NOMO-1 treated with dmso at 0.1 percent for 144 hours (cell line): Measurements from ENCODE around the gene EEF1A1.
A peak's percentile ranks its signal among the peaks of the same experiment; 100 is the strongest.
"Not testable (repeated sequence)": the region's sequence is repeated elsewhere in the genome, so short reads cannot be mapped to it uniquely, and the experiment has no call there.

Experiments
- DNase-seq: peaks from one replicate; lab custom pipeline; 2025; ENCODE audit not compliant: unreplicated experiment; lab: John Stamatoyannopoulos, UW

EEF1A1 gene

GRCh38 chr6:73506246-73506645 is 14.6 kb downstream of the EEF1A1 start:
- no peak for DNase-seq

- DNase-seq: not testable (repeated sequence)
Measured at GRCh38 chr6:73505705-73506104, 15.1 kb downstream of the EEF1A1 start.

GRCh38 chr6:73505142-73505541 is 15.7 kb downstream of the EEF1A1 start:
- no peak for DNase-seq

- DNase-seq: no peak
Measured at GRCh38 chr6:73504160-73504559, 16.7 kb downstream of the EEF1A1 start.

- peak; percentile 32 for DNase-seq
Measured at GRCh38 chr6:73503027-73503772, 17.6 kb downstream of the EEF1A1 start.

GRCh38 chr6:73497915-73498314 is 22.9 kb downstream of the EEF1A1 start:
- DNase-seq: no peak

- no peak for DNase-seq
Measured at GRCh38 chr6:73491377-73491776, 29.5 kb downstream of the EEF1A1 start.

GRCh38 chr6:73487473-73487872 is 33.4 kb downstream of the EEF1A1 start:
- DNase-seq: no peak

GRCh38 chr6:73484438-73484837 is 36.4 kb downstream of the EEF1A1 start:
- DNase-seq: no peak

GRCh38 chr6:73481969-73482368 is 38.9 kb downstream of the EEF1A1 start:
- no peak for DNase-seq

- DNase-seq: no peak
Measured at GRCh38 chr6:73477407-73477806, 43.4 kb downstream of the EEF1A1 start.

- no peak for DNase-seq
Measured at GRCh38 chr6:73476723-73477122, 44.1 kb downstream of the EEF1A1 start.

GRCh38 chr6:73471686-73472290 is 49.0 kb downstream of the EEF1A1 start:
- peak; percentile 30 for DNase-seq
